ENCODE data around the gene ZFYVE9.
"Not testable (repeated sequence)": the region's sequence is repeated elsewhere in the genome, so short reads cannot be mapped to it uniquely, and the experiment has no call there.

The ZFYVE9 gene

DNA sequence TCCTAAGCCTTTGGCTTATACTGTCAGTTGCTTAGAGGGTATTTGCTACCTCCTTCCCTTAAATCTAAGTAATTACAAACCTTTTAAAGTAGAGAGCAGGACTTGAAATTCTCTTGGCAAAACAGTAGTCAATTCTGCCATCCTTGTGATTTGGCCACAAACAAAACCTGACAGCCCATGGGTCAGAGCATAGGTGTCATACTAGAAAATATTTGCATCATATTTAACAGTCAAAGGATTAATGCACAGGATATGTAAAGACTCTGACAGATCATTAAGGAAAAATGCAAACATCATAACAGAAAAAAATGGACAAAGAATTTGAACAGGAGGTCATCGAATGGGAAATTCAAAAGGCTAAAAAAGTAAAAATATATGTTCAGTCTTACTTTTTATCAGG lies 50.5 kb downstream of the ZFYVE9 start:
- H3K4me3 ChIP-seq (ENCODE audit: low read depth, low read length) = no peak overlapping the region
- TF ChIP-seq, protein P1, sequence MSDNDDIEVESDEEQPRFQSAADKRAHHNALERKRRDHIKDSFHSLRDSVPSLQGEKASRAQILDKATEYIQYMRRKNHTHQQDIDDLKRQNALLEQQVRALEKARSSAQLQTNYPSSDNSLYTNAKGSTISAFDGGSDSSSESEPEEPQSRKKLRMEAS (IDR thresholded peaks at IDR 0.05; ENCODE audit: low read depth, low read length) = no peak
- no peak for TF ChIP-seq POLR2A (IDR thresholded peaks at IDR 0.05; ENCODE audit: extremely low read depth, insufficient read length)

DNA sequence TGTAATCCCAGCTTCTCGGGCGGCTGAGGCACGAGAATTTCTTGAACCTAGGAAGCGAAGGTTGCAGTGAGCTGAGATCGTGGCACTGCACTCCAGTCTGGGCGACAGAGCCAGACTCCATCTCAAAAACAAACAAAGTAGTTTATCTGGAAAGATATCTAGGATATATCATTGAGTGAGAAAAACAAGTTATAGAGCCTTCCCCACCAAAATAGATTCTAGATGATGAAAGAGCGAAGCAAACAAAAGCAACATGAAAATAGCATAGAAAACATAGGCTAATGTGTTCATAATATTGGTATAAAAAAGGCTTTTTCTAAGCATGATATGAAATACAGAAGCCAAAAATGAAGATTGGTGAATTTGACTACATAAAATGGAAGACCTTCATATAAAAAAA lies 52.1 kb downstream of the ZFYVE9 start:
- TF ChIP-seq, protein P1 (IDR thresholded peaks at IDR 0.05; ENCODE audit: low read depth, low read length) = no peak
- TF ChIP-seq, protein P2, sequence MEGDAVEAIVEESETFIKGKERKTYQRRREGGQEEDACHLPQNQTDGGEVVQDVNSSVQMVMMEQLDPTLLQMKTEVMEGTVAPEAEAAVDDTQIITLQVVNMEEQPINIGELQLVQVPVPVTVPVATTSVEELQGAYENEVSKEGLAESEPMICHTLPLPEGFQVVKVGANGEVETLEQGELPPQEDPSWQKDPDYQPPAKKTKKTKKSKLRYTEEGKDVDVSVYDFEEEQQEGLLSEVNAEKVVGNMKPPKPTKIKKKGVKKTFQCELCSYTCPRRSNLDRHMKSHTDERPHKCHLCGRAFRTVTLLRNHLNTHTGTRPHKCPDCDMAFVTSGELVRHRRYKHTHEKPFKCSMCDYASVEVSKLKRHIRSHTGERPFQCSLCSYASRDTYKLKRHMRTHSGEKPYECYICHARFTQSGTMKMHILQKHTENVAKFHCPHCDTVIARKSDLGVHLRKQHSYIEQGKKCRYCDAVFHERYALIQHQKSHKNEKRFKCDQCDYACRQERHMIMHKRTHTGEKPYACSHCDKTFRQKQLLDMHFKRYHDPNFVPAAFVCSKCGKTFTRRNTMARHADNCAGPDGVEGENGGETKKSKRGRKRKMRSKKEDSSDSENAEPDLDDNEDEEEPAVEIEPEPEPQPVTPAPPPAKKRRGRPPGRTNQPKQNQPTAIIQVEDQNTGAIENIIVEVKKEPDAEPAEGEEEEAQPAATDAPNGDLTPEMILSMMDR (IDR thresholded peaks at IDR 0.05; ENCODE audit: low read depth, low read length) = no peak
- TF ChIP-seq MYC (IDR thresholded peaks at IDR 0.05; ENCODE audit: low read depth, low read length) (no peak), POLR2A (IDR thresholded peaks at IDR 0.05; ENCODE audit: extremely low read depth, insufficient read length) (no peak)
- no peak overlapping the region for H3K4me3 ChIP-seq (ENCODE audit: low read depth, low read length)
- no peak for DNase-seq (ENCODE audit: low read depth)

More for the DNA sequence above, 50.5 kb downstream of the ZFYVE9 start:
- DNase-seq (ENCODE audit: low read depth) = no peak

DNA sequence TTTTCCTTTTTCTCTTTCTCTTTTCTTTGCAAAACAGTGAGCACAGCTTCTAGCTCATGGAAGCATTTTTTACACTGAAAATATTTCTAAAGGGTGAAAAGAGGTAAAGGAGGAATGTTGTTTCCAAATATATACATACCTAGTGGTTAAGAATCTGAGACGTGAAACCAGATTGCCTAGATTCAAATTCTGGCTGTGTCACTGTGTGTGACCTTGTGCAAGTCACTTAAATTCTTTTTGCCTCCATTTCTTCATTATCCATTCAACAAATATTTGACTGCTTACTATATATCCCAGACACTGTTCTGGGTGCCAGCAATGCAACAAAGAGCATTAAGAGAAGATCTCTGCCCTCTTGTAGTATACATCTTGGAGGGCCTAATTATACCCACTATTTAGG lies 53.3 kb downstream of the ZFYVE9 start:
- DNase-seq (ENCODE audit: low read depth) = no peak
- no peak overlapping the region for H3K4me3 ChIP-seq (ENCODE audit: low read depth, low read length)
- TF ChIP-seq MYC (IDR thresholded peaks at IDR 0.05; ENCODE audit: low read depth, low read length) (no peak), POLR2A (IDR thresholded peaks at IDR 0.05; ENCODE audit: extremely low read depth, insufficient read length) (no peak)
- TF ChIP-seq, protein P2 (IDR thresholded peaks at IDR 0.05; ENCODE audit: low read depth, low read length) = no peak
- TF ChIP-seq, protein P1 (IDR thresholded peaks at IDR 0.05; ENCODE audit: low read depth, low read length) = no peak

DNA sequence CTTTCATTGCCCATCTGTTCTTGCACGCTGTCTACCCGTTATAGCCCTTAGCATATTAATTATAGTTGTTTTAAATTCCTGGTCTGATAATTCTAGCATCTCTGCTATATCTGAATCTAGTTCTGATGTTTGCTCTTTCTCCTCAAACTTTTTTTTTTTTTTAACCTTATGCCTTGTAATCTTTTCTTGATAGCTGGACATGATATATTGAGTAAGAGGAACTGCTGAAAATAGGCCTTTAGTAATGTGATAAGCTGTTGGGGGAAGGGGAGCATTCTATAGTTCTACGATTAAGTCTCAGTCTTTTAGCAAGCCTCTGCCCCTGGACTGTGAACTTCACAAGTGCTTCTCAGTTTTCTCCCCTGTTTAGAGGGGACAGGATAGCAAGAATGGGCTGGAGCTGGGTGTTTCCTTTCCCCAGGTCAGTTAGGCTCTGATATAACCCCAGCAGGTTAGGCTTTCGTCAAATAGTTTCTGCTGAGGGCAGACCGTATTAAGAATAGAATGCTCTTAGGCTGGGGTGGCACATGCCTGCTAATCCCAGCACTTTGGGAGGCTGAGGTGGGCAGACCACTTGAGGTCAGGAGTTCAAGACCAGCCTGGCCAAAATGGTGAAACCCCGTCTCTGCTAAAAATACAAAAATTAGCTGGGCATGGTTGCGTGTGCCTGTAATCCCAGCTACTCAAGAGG lies 62.2 kb downstream of the ZFYVE9 start:
- no peak for TF ChIP-seq MYC (IDR thresholded peaks at IDR 0.05; ENCODE audit: low read depth, low read length)
- TF ChIP-seq, protein P1 (IDR thresholded peaks at IDR 0.05; ENCODE audit: low read depth, low read length) = no peak
- no peak for TF ChIP-seq POLR2A (IDR thresholded peaks at IDR 0.05; ENCODE audit: extremely low read depth, insufficient read length)
- TF ChIP-seq, protein P2 (IDR thresholded peaks at IDR 0.05; ENCODE audit: low read depth, low read length) = no peak
- DNase-seq (ENCODE audit: low read depth) = peak; percentile 59
- no peak overlapping the region for H3K4me3 ChIP-seq (ENCODE audit: low read depth, low read length)

DNA sequence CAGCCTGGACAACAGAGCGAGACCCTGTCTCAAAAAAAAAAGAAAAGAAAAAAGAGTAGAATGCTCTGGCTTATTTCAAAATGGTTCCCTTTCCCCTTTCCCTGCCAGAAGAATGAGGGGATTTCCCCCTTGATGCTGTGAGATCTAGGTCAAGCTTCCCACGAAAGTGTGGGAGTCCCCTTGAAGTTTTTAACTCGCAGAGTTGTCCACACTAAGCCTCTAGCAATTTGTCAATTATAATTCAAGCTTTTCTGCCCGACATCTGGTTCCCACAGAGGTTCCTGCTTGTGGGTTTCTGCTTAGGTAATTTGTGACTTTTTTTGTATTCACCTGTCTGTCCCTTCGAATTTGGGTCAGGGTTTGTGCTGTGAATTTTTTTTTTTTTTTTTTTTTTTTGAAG lies 62.8 kb downstream of the ZFYVE9 start:
- peak; percentile 4 for DNase-seq (ENCODE audit: low read depth)
- no peak for TF ChIP-seq POLR2A (IDR thresholded peaks at IDR 0.05; ENCODE audit: extremely low read depth, insufficient read length)
- TF ChIP-seq MYC (IDR thresholded peaks at IDR 0.05; ENCODE audit: low read depth, low read length) = no peak
- TF ChIP-seq, protein P2 (IDR thresholded peaks at IDR 0.05; ENCODE audit: low read depth, low read length) = no peak
- TF ChIP-seq, protein P1 (IDR thresholded peaks at IDR 0.05; ENCODE audit: low read depth, low read length) = no peak
- no peak overlapping the region for H3K4me3 ChIP-seq (ENCODE audit: low read depth, low read length)

DNA sequence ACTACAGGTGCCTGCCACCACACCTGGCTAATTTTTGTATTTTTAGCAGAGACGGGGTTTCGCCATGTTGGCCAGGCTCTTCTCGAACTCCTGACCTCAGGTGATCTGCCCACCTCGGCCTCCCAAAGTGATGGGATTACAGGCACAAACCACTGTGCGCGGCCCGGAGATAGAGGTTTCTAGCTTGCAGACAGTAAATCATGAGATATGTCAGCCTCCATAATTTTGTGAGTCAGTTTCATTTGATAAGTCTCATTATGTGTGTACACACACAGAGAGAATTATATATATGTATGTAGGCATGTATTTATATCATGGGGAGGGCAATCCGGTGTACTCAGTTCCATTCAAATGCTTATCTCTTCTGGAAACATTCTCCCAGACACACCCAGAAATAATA lies 64.8 kb downstream of the ZFYVE9 start:
- not testable (repeated sequence) for H3K4me3 ChIP-seq (ENCODE audit: low read depth, low read length); DNase-seq (ENCODE audit: low read depth)

DNA sequence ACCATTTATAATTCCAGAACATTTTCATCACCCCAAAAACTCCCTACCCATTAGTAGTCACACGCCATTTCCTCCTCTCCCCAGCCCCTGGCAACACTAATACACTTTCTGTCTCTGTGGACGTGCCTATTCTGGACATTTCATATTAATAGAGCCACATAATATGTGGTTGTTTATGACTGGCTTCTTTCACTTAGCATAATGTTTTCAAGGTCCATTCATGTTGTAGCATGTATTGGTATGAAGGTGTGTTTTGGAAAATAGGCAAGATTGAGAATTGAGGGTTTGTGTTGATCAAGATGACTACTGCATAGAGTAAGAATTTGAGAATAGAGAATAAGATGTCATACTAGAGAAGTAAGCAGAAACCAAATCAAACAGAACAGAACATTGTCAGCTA lies 67.5 kb downstream of the ZFYVE9 start:
- no peak overlapping the region for H3K4me3 ChIP-seq (ENCODE audit: low read depth, low read length)
- DNase-seq (ENCODE audit: low read depth) = no peak
- TF ChIP-seq MYC (IDR thresholded peaks at IDR 0.05; ENCODE audit: low read depth, low read length) = no peak

Measured in NB4 (cell line).